Vagina (tissue), 2 donors: ENCODE data around the gene ARSJ. TPM values are rescaled to one million over a fixed set of nuclear protein-coding genes. Genes with fewer than 3 reads are reported as not detected.

Experiments used
- DNase-seq, 2 donors: peaks; one replicate each; pipeline ENCODE4 v3.0.0-alpha.2; 2017; ENCODE audit errors: extremely low spot score in 2 of 2
- H3K27ac ChIP-seq: fragments of 200-600 bp; sonication (generic); one replicate; pipeline ENCODE4 v1.5.1; 2019
- H3K27me3 ChIP-seq: fragments of 200-600 bp; sonication (generic); one replicate; pipeline ENCODE4 v1.5.1; 2019
- H3K36me3 ChIP-seq, 2 donors: fragments of 200-600 bp; sonication (generic); one replicate each; pipeline ENCODE4 v1.5.1; 2017 to 2019
- H3K4me1 ChIP-seq: fragments of 200-600 bp; sonication (generic); one replicate; pipeline ENCODE4 v1.5.1; 2019
- H3K4me3 ChIP-seq, 2 donors: fragments of 200-600 bp; sonication (generic); 1 replicate in 1 of 2; 2 replicates in 1 of 2; pipeline ENCODE4 v1.5.1; 2016 to 2019
- H3K9me3 ChIP-seq: fragments of 200-600 bp; sonication (generic); one replicate; pipeline ENCODE4 v1.5.1; 2019
- POLR2A ChIP-seq, 2 donors: fragments of 450-650 bp; IDR thresholded peaks; one replicate each; pipeline ENCODE4 v1.6.1; 2017; ENCODE audit warnings: antibody characterized with exemption in 2 of 2, mild to moderate bottlenecking in 2 of 2, moderate library complexity in 2 of 2
- POLR2AphosphoS5 ChIP-seq, 2 donors: sonication (generic); formaldehyde crosslinking; IDR thresholded peaks; one replicate each; pipeline ENCODE4 v1.9.0; 2017; ENCODE audit warnings: antibody characterized with exemption in 2 of 2, mild to moderate bottlenecking in 2 of 2, low read depth in 1 of 2; ENCODE audit not compliant: insufficient read depth in 1 of 2
- intact Hi-C: fragments of 100-400 bp; cut with DNase I; formaldehyde crosslinking; loops from one replicate; pipeline ENCODE4 v1.15.1; 2023
- total RNA-seq: library from RNA; depleted of rRNA; stranded (reverse); fragments of >200 nt; gene quantifications from one replicate; pipeline ENCODE4 v1.2.3, GENCODE V29; 2016
- TF ChIP-seq, protein P1 (sequence below), 3 experiments: fragments of 450-650 bp in 2 of 3; fragments of 200-600 bp in 1 of 3; sonication (generic) in 1 of 3; IDR thresholded peaks; one replicate each; pipeline ENCODE4 v1.5.1; 2017 to 2019; ENCODE audit warnings: antibody characterized with exemption in 3 of 3, mild to moderate bottlenecking in 2 of 3, moderate library complexity in 2 of 3

Gene ARSJ
- total RNA-seq, 1 donor from 2014 or later = 5.4 TPM

DNA sequence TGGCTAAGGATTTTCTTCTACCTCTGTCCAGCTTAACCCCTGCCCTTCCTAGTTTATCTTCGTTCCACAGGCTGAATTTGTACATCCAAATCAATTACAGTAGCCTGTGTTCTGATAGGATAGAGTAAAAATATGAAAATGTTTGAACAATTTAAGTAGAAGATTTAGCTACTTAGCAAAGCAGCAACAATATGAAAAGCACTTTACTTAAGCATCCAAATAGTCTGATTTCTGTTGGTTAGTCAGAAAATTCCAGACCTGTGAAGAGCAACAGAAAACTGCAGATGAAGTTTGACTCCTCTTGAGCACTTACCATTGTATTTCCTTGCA lies 2.0 kb downstream of the ARSJ start:
- Histone ChIP-seq H3K27ac (peak overlapping the region; percentile 49), H3K4me1 (peaks cover 31% of the 10 kb centered on the region), H3K27me3 (no peaks in the 10 kb centered on the region), H3K36me3 (no peaks in the 10 kb centered on the region), H3K4me3 (peak overlapping the region; percentile 72), H3K9me3 (no peaks in the 10 kb centered on the region)
- DNase-seq = no peak
- intact Hi-C loops = no loop called here
- TF ChIP-seq POLR2AphosphoS5 (IDR thresholded peaks at IDR 0.05; ENCODE audit: insufficient read depth in 1 of 2, low read depth in 1 of 2) (no peak), POLR2A (IDR thresholded peaks at IDR 0.05) (no peak)
- TF ChIP-seq, protein P1, sequence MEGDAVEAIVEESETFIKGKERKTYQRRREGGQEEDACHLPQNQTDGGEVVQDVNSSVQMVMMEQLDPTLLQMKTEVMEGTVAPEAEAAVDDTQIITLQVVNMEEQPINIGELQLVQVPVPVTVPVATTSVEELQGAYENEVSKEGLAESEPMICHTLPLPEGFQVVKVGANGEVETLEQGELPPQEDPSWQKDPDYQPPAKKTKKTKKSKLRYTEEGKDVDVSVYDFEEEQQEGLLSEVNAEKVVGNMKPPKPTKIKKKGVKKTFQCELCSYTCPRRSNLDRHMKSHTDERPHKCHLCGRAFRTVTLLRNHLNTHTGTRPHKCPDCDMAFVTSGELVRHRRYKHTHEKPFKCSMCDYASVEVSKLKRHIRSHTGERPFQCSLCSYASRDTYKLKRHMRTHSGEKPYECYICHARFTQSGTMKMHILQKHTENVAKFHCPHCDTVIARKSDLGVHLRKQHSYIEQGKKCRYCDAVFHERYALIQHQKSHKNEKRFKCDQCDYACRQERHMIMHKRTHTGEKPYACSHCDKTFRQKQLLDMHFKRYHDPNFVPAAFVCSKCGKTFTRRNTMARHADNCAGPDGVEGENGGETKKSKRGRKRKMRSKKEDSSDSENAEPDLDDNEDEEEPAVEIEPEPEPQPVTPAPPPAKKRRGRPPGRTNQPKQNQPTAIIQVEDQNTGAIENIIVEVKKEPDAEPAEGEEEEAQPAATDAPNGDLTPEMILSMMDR (IDR thresholded peaks at IDR 0.05) = no peak

DNA sequence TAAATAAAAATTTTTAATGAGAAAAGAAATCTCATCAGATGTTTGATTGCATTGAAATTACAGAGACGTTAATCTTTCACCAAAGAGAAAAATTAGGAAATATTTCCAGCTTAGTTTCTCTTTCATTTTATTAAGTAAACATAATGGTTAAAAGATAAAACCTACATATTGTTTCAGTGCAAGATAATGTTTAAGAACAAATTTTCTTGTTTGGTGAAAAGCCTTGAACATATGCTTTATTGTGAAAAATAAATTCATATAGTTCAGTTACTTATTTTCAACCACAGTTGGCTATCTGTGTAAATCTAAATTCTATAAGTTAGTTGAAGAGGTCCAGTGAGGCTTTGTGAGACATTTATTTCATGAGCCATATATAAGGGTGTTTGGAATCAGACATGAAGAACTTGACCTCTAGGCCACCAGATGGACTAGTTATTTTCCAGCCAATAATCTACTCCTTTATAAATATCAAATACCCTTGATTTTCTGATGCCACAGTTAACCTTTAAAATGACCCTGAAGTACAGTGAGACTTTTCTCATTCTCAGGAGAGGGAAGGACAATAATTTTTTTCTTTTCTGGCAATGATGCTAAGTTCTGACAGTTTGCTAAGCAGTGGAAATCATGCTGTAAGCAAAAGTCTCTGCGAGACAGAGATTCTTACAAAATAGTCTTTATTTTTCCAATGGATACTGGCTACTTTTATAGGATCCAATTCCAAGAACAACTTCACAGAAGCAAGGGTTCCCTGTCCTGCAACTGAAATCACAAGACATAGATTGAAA lies 2.5 kb downstream of the ARSJ start:
- H3K27me3 ChIP-seq = no peaks in the 10 kb centered on the region
- peak overlapping the region; percentile 72 for H3K4me3 ChIP-seq
- H3K36me3 ChIP-seq = no peaks in the 10 kb centered on the region
- H3K4me1 ChIP-seq = peaks cover 31% of the 10 kb centered on the region
- TF ChIP-seq POLR2A (IDR thresholded peaks at IDR 0.05) (no peak), POLR2AphosphoS5 (IDR thresholded peaks at IDR 0.05; ENCODE audit: insufficient read depth in 1 of 2, low read depth in 1 of 2) (no peak)
- DNase-seq = no peak
- intact Hi-C loops = no loop called here
- H3K27ac ChIP-seq = peak overlapping the region; percentile 49
- no peaks in the 10 kb centered on the region for H3K9me3 ChIP-seq

DNA sequence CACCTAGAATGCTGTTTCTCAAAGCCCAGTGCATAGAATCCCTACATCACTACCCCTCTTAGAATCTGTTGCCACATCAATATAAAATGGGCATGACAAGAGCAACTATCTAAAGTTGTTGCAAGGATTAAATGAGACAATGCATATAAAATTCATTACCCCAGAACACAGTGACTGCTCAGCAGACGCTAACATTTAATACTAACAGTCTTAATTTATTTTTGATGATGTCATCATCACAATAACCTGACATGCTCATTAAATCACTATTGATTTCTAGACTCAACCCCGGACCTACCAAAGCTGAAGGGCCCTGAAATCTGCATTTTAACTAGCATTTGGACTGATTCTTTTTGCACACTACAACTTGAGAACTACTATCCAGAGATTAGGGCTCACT lies 3.9 kb downstream of the ARSJ start:
- intact Hi-C loops = no loop called here
- Histone ChIP-seq H3K4me3 (peak overlapping the region in 1 of 2 donors; percentile 72), H3K4me1 (peaks cover 31% of the 10 kb centered on the region), H3K9me3 (no peaks in the 10 kb centered on the region), H3K27ac (no peak overlapping the region), H3K36me3 (no peaks in the 10 kb centered on the region), H3K27me3 (no peaks in the 10 kb centered on the region)
- TF ChIP-seq POLR2A (IDR thresholded peaks at IDR 0.05) (no peak), POLR2AphosphoS5 (IDR thresholded peaks at IDR 0.05; ENCODE audit: insufficient read depth in 1 of 2, low read depth in 1 of 2) (no peak)
- TF ChIP-seq, protein P1 (IDR thresholded peaks at IDR 0.05) = no peak
- no peak for DNase-seq

DNA sequence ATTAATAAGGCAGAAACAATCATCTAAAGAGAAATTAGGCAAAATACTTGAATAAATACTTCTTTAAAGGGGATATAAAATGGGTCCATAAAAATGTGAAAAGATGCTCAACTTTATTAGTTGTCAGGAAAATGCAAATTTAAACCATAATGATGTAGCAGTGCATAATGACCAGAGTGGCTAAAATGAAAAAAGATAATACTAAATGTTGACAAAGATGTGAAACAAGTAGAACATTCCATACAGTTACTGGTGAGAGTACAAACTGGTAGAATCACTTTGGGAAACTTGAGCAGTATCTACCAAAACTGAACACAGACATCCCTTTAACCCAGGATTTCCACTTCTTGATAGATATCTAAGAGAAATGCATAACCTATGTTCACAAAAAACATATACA lies 5.0 kb downstream of the ARSJ start:
- H3K27me3 ChIP-seq = no peaks in the 10 kb centered on the region
- DNase-seq = no peak
- peaks cover 31% of the 10 kb centered on the region for H3K4me1 ChIP-seq
- TF ChIP-seq POLR2AphosphoS5 (IDR thresholded peaks at IDR 0.05; ENCODE audit: insufficient read depth in 1 of 2, low read depth in 1 of 2) = no peak
- no peak overlapping the region for H3K27ac ChIP-seq
- no peaks in the 10 kb centered on the region for H3K36me3 ChIP-seq
- intact Hi-C loops = no loop called here
- no peaks in the 10 kb centered on the region for H3K9me3 ChIP-seq
- H3K4me3 ChIP-seq = no peak overlapping the region

DNA sequence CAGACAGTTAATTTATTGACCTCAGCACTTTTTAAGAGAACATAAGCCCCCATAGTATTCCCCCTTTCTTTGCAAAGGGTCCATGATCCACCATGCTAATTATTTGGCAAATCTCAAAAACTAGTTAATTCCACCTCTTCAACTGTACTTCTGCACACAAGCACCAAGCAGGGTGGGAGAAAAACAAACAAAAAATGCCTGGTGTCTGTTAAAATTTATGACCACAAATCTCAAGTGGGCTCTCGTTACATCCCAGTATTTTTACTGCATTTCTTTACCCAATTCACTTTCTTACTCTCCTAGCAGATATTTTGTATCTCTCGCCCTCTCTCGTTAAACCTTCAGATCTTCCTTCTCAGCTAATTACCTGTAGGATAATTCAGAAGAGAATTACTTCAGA lies 6.1 kb downstream of the ARSJ start:
- H3K36me3 ChIP-seq = no peaks in the 10 kb centered on the region
- intact Hi-C loops = no loop called here
- TF ChIP-seq POLR2A (IDR thresholded peaks at IDR 0.05) (no peak), POLR2AphosphoS5 (IDR thresholded peaks at IDR 0.05; ENCODE audit: insufficient read depth in 1 of 2, low read depth in 1 of 2) (no peak)
- TF ChIP-seq, protein P1 (IDR thresholded peaks at IDR 0.05) = no peak
- H3K4me3 ChIP-seq = no peak overlapping the region
- H3K9me3 ChIP-seq = no peaks in the 10 kb centered on the region
- no peaks in the 10 kb centered on the region for H3K27me3 ChIP-seq
- H3K27ac ChIP-seq = no peak overlapping the region
- DNase-seq = no peak
- peaks cover 27% of the 10 kb centered on the region for H3K4me1 ChIP-seq

DNA sequence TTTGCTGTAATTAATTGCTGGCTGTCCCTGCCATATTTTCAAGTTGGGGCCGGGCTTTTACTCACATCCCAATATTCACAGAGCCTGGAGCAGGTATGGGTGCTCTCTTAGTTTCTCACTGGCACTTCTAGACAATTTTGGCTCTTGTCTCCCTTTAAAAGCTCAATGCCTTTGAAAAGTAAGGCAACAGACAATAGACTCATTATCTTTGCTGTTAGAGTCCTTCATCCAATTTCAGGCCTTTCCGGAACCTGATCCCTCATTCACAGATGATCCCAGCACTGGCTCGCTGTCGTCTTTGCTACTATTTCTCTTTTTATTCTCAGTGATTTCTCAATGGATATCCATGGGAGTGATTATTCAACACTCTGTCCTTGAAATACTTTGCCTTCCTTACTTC lies 6.7 kb downstream of the ARSJ start:
- Histone ChIP-seq H3K4me3 (no peak overlapping the region), H3K4me1 (peaks cover 22% of the 10 kb centered on the region), H3K36me3 (no peaks in the 10 kb centered on the region), H3K27me3 (no peaks in the 10 kb centered on the region), H3K9me3 (no peaks in the 10 kb centered on the region), H3K27ac (no peak overlapping the region)
- no peak for DNase-seq
- intact Hi-C loops = no loop called here
- TF ChIP-seq, protein P1 (IDR thresholded peaks at IDR 0.05) = no peak
